ENCODE results near the gene PLPP2. TPM values are rescaled to one million over a fixed set of nuclear protein-coding genes. Genes with fewer than 3 reads are reported as not detected.
A peak's percentile ranks its signal among the peaks of the same experiment; 100 is the strongest.

The PLPP2 gene
- total and polyA plus RNA-seq, 2 donors (not counting 1 experiment from before 2014, with no cell fraction given): 1.8 to 26.6 TPM

DNA sequence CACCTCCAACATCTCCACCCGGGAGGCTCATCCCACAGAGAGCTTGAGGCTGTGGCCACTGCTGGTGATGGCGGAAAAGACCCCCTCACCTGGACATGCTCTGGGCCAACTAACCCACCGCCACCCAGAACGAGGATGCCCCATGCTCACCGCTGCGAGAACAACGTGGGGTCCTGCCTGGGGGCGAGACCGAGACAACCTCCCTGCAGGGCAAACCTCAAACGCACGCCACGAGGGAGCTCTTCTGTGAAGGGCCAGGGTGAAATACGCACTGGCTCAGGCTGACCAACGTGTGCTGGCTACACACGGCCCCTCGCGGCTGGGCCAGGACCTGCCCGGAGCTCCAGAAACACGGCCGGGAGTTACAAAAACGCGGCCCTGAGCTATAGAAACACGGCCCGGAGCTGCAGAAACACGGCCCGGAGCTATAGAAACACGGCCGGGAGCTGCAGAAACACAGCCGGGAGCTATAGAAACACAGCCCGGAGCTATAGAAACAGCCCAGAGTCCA lies 19.0 kb upstream of the PLPP2 start:
- peak overlapping the region; percentile 1 for H3K4me2 ChIP-seq (ENCODE audit: extremely low read depth, insufficient read depth, low read length)
- TF ChIP-seq, protein P1, sequence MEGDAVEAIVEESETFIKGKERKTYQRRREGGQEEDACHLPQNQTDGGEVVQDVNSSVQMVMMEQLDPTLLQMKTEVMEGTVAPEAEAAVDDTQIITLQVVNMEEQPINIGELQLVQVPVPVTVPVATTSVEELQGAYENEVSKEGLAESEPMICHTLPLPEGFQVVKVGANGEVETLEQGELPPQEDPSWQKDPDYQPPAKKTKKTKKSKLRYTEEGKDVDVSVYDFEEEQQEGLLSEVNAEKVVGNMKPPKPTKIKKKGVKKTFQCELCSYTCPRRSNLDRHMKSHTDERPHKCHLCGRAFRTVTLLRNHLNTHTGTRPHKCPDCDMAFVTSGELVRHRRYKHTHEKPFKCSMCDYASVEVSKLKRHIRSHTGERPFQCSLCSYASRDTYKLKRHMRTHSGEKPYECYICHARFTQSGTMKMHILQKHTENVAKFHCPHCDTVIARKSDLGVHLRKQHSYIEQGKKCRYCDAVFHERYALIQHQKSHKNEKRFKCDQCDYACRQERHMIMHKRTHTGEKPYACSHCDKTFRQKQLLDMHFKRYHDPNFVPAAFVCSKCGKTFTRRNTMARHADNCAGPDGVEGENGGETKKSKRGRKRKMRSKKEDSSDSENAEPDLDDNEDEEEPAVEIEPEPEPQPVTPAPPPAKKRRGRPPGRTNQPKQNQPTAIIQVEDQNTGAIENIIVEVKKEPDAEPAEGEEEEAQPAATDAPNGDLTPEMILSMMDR (conservative IDR thresholded peaks at IDR 0.05 in 1 of 2, IDR thresholded peaks at IDR 0.05 in 1 of 2; ENCODE audit: low read depth in 1 of 2, low read length in 2 of 2): no peak
- TF ChIP-seq EZH2 (IDR thresholded peaks at IDR 0.05; ENCODE audit: low read length, missing control alignments): no peak
- H3K4me1 ChIP-seq (ENCODE audit: control insufficient read depth, extremely low read depth, insufficient read depth, low read length): no peaks in the 10 kb centered on the region
- H3K36me3 ChIP-seq (ENCODE audit: control insufficient read depth, insufficient read depth, low read length): peaks cover 32% of the 10 kb centered on the region
- H3K9me3 ChIP-seq (ENCODE audit: control insufficient read depth, insufficient read depth, low read depth, low read length): no peaks in the 10 kb centered on the region
- H3K9ac ChIP-seq (ENCODE audit: insufficient read depth, low read length): no peak overlapping the region
- no peak overlapping the region for H3K4me3 ChIP-seq (replicated peaks in 1 of 4; ENCODE audit: control extremely low read depth in 1 of 4, insufficient read depth in 1 of 4, low read depth in 3 of 4, low read length in 4 of 4)
- no peaks in the 10 kb centered on the region for H3K27me3 ChIP-seq (ENCODE audit: control insufficient read depth, insufficient read depth, low read length)
- H2AFZ ChIP-seq (ENCODE audit: low read length): no peak overlapping the region
- DNase-seq (ENCODE audit: low read depth in 2 of 2): no peak
- no peaks in the 10 kb centered on the region for H4K20me1 ChIP-seq (ENCODE audit: control insufficient read depth, extremely low read depth, insufficient read depth, low read length)
- H3K27ac ChIP-seq (ENCODE audit: insufficient read depth, low read length): no peak overlapping the region
- H3K79me2 ChIP-seq (ENCODE audit: control insufficient read depth, insufficient read depth, low read length): peaks cover 7% of the 10 kb centered on the region

DNA sequence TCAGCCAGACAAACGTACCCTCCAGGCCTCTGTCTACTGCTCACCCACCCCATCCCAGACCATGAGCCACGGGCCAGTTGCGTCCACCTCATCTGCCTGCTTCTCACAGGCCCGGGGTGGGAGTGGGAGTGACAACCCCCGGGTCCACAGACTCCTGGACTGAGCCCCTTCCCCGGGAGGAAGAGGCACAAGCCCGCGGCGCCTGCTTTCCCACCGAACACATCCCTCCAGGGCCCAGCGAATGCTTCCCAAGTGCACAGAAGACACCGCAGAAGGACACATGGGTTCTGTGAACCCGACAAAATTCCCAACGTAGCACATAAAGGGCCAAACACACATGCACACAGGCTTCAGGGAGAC lies 18.0 kb upstream of the PLPP2 start:
- H3K27me3 ChIP-seq (ENCODE audit: control insufficient read depth, insufficient read depth, low read length): no peaks in the 10 kb centered on the region
- H3K9me3 ChIP-seq (ENCODE audit: control insufficient read depth, insufficient read depth, low read depth, low read length): no peaks in the 10 kb centered on the region
- DNase-seq (ENCODE audit: low read depth in 2 of 2): no peak
- H3K4me2 ChIP-seq (ENCODE audit: extremely low read depth, insufficient read depth, low read length): no peak overlapping the region
- no peak overlapping the region for H2AFZ ChIP-seq (ENCODE audit: low read length)
- H3K27ac ChIP-seq (ENCODE audit: insufficient read depth, low read length): no peak overlapping the region
- no peak overlapping the region for H3K4me3 ChIP-seq (replicated peaks in 1 of 4; ENCODE audit: control extremely low read depth in 1 of 4, insufficient read depth in 1 of 4, low read depth in 3 of 4, low read length in 4 of 4)
- peaks cover 29% of the 10 kb centered on the region for H3K36me3 ChIP-seq (ENCODE audit: control insufficient read depth, insufficient read depth, low read length)
- H3K4me1 ChIP-seq (ENCODE audit: control insufficient read depth, extremely low read depth, insufficient read depth, low read length): no peaks in the 10 kb centered on the region
- H3K79me2 ChIP-seq (ENCODE audit: control insufficient read depth, insufficient read depth, low read length): peaks cover 7% of the 10 kb centered on the region
- no peak for TF ChIP-seq EZH2 (IDR thresholded peaks at IDR 0.05; ENCODE audit: low read length, missing control alignments)
- TF ChIP-seq, protein P1 (conservative IDR thresholded peaks at IDR 0.05 in 1 of 2, IDR thresholded peaks at IDR 0.05 in 1 of 2; ENCODE audit: low read depth in 1 of 2, low read length in 2 of 2): no peak
- H3K9ac ChIP-seq (ENCODE audit: insufficient read depth, low read length): no peak overlapping the region
- H4K20me1 ChIP-seq (ENCODE audit: control insufficient read depth, extremely low read depth, insufficient read depth, low read length): no peaks in the 10 kb centered on the region

DNA sequence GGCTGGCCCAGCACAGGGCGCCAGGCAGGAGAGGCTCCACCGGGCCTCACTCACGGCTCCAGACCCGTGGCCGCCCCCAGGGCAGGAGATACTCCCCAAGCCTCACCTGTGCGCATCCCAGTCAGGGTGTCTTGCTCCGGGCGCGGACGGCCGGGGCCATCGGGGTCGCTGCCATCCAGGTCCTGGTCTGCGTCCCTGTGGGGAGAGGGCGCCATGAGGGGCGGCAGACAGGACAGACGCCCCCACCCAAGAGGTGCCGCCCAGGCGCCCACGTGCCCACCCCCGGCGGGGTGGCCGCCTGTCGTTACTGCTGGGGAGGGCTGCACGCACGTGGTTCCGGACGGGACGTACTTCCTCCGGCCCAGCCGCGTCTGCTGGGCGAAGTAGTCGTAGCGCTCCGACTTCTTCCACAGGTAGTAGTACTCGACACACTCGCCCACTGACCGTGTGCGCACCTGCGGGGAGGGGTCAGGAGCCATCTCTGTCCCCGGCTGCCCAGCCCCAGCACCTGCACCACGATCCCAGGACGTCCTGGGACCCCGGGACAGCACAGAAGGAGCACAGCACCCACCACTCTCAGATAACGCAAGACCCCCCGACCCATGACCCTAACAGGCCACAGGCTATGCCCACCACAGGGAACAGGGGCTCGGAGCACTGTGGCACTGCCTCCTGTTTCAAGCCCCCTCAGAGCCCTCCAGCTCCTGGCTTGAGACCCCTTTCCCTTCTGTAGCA lies 17.4 kb upstream of the PLPP2 start:
- Histone ChIP-seq H3K4me3 (replicated peaks in 1 of 4; ENCODE audit: control extremely low read depth in 1 of 4, insufficient read depth in 1 of 4, low read depth in 3 of 4, low read length in 4 of 4) (no peak overlapping the region), H4K20me1 (ENCODE audit: control insufficient read depth, extremely low read depth, insufficient read depth, low read length) (no peaks in the 10 kb centered on the region), H3K9me3 (ENCODE audit: control insufficient read depth, insufficient read depth, low read depth, low read length) (no peaks in the 10 kb centered on the region), H2AFZ (ENCODE audit: low read length) (no peak overlapping the region), H3K36me3 (ENCODE audit: control insufficient read depth, insufficient read depth, low read length) (peaks cover 25% of the 10 kb centered on the region), H3K27ac (ENCODE audit: insufficient read depth, low read length) (no peak overlapping the region), H3K27me3 (ENCODE audit: control insufficient read depth, insufficient read depth, low read length) (no peaks in the 10 kb centered on the region), H3K9ac (ENCODE audit: insufficient read depth, low read length) (no peak overlapping the region), H3K4me2 (ENCODE audit: extremely low read depth, insufficient read depth, low read length) (no peak overlapping the region), H3K4me1 (ENCODE audit: control insufficient read depth, extremely low read depth, insufficient read depth, low read length) (no peaks in the 10 kb centered on the region), H3K79me2 (ENCODE audit: control insufficient read depth, insufficient read depth, low read length) (peaks cover 7% of the 10 kb centered on the region)
- no peak for TF ChIP-seq EZH2 (IDR thresholded peaks at IDR 0.05; ENCODE audit: low read length, missing control alignments)
- TF ChIP-seq, protein P1 (conservative IDR thresholded peaks at IDR 0.05 in 1 of 2, IDR thresholded peaks at IDR 0.05 in 1 of 2; ENCODE audit: low read depth in 1 of 2, low read length in 2 of 2): no peak
- no peak for DNase-seq (ENCODE audit: low read depth in 2 of 2)

Measured in fibroblast of lung (primary cell).